OCI-LY7 (cell line): Measurements from ENCODE around the gene RIMBP2. TPM values are rescaled to one million over a fixed set of nuclear protein-coding genes. Genes with fewer than 3 reads are reported as not detected.

Source experiments
- BruUV-seq: library from RNA; stranded (reverse); fragments of 400-500 nt; replicated peaks from 2 replicates; lab custom pipeline; 2021; lab: Mats Ljungman, UMichigan
- CTCF ChIA-PET: fragments of 300-600 bp; sonication (Branson Sonifier 250); formaldehyde crosslinking; loops from one replicate; lab custom pipeline; 2022; ENCODE audit warnings: antibody characterized with exemption; ENCODE audit not compliant: unreplicated experiment; lab: Charles Lee
- POLR2A ChIA-PET: fragments of 300-600 bp; sonication (Branson Sonifier 250); formaldehyde crosslinking; loops from one replicate; lab custom pipeline; 2022; ENCODE audit warnings: antibody characterized with exemption; lab: Charles Lee
- DNase-seq: peaks from one replicate; pipeline ENCODE4 v3.0.0-alpha.2; 2015; ENCODE audit warnings: low spot score
- H2AFZ ChIP-seq: fragments of 200-600 bp; sonication (generic), shearing (Covaris generic); 2 replicates; pipeline ENCODE4 v1.6.1; 2014; ENCODE audit warnings: mild to moderate bottlenecking, antibody characterized with exemption, low read length, moderate library complexity
- H3K27ac ChIP-seq: fragments of 200-600 bp; sonication (generic); 2 replicates; pipeline ENCODE4 v1.5.1; 2014; ENCODE audit warnings: mixed run types, low read depth, mild to moderate bottlenecking, moderate library complexity, low read length, inconsistent platforms; ENCODE audit not compliant: poor library complexity, severe bottlenecking
- H3K36me3 ChIP-seq: fragments of 200-600 bp; sonication (generic); 2 replicates; pipeline ENCODE4 v1.6.1; 2014; ENCODE audit warnings: mild to moderate bottlenecking, antibody characterized with exemption, low read length, moderate library complexity, mixed read lengths; ENCODE audit not compliant: insufficient read depth
- H3K4me1 ChIP-seq: fragments of 200-600 bp; sonication (generic); 2 replicates; pipeline ENCODE4 v1.5.1; 2014; ENCODE audit warnings: mild to moderate bottlenecking, low read length; ENCODE audit not compliant: insufficient read depth, poor library complexity, severe bottlenecking
- H3K4me2 ChIP-seq: fragments of 200-600 bp; sonication (generic); 2 replicates; pipeline ENCODE4 v1.6.1; 2014; ENCODE audit warnings: mild to moderate bottlenecking, low read length
- H3K4me3 ChIP-seq: fragments of 200-600 bp; sonication (generic); 2 replicates; pipeline ENCODE4 v1.5.1; 2014; ENCODE audit warnings: mild to moderate bottlenecking, low read depth, low read length; ENCODE audit not compliant: poor library complexity, severe bottlenecking
- H3K79me2 ChIP-seq: fragments of 200-600 bp; sonication (generic); 2 replicates; pipeline ENCODE4 v1.6.1; 2016; ENCODE audit warnings: low read depth, mild to moderate bottlenecking, low read length, moderate library complexity, mixed read lengths; ENCODE audit not compliant: insufficient read depth
- H3K9me2 ChIP-seq: fragments of 200-600 bp; sonication (generic); 2 replicates; pipeline ENCODE4 v1.6.1; 2016; ENCODE audit warnings: mild to moderate bottlenecking, low read length, mixed read lengths; ENCODE audit not compliant: insufficient read depth
- H3K9me3 ChIP-seq: fragments of 200-600 bp; sonication (generic); 2 replicates; pipeline ENCODE4 v1.6.1; 2014; ENCODE audit warnings: mild to moderate bottlenecking, mixed run types, low read length, mixed read lengths
- H4K20me1 ChIP-seq: fragments of 200-600 bp; sonication (generic); 2 replicates; pipeline ENCODE4 v1.6.1; 2014; ENCODE audit warnings: mild to moderate bottlenecking, antibody characterized with exemption, low read length, moderate library complexity, mixed read lengths; ENCODE audit not compliant: insufficient read depth
- CTCF ChIP-seq: fragments of 200-600 bp; sonication (generic); conservative IDR thresholded peaks from 2 replicates; pipeline ENCODE4 v1.5.1; 2014; ENCODE audit warnings: mild to moderate bottlenecking, antibody characterized with exemption, low read length, moderate library complexity, mixed read lengths
- EZH2phosphoT487 ChIP-seq: fragments of 200-600 bp; sonication (generic); IDR thresholded peaks from 2 replicates; pipeline ENCODE4 v1.6.1; 2018; ENCODE audit warnings: low read depth, borderline replicate concordance, mild to moderate bottlenecking, mixed run types, antibody characterized with exemption, low read length, moderate library complexity, mixed read lengths
- intact Hi-C: fragments of 100-400 bp; cut with micrococcal nuclease; formaldehyde crosslinking; loops from one replicate; pipeline ENCODE4 v1.10.0; 2022; ENCODE audit not compliant: unreplicated experiment
- total RNA-seq, 2 experiments: library from RNA; depleted of rRNA in 1 of 2; stranded (reverse); fragments of >200 nt in 1 of 2; shearing (Covaris generic) in 1 of 2; gene quantifications; 2 replicates each; pipeline ENCODE4 v1.2.3, GENCODE V29; 2014 to 2022

The RIMBP2 gene
- total RNA-seq, 2 experiments from 2014 or later: not detected

DNA sequence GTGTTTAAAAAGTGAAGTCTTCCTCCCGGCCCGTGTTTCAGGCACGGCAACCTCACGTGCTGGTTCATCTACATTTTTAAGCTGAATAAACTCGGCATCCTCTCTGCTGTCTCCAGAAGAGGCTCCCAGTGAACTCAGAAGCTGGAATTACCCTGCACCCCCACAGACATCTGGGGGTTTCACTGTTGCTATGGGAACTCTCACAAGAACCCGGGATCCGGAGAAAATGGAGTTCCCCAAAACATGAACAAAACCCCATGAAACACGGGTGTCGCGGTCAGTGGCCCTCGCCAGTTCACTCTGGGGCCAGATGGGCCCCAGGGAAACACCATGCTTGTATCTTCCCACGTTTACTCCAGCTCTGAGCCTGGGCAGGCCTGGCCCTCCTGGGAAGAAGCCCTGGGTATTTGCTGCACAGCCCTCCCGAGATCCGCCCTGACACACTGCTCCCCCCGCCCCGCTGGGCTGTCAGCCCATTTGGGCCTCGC is 234.7 kb downstream of the RIMBP2 start:
- no peak overlapping the region for H3K27ac ChIP-seq
- ChIA-PET CTCF (no interaction called here), POLR2A (no interaction called here)
- H3K4me3 ChIP-seq: no peak overlapping the region
- H4K20me1 ChIP-seq: no peaks in the 10 kb centered on the region
- no peaks in the 10 kb centered on the region for H3K79me2 ChIP-seq
- H3K9me2 ChIP-seq: no peaks in the 10 kb centered on the region
- no peak overlapping the region for H2AFZ ChIP-seq
- H3K9me3 ChIP-seq: no peaks in the 10 kb centered on the region
- BruUV-seq: no TSS peak
- no peaks in the 10 kb centered on the region for H3K4me1 ChIP-seq
- H3K36me3 ChIP-seq: no peaks in the 10 kb centered on the region
- intact Hi-C loops: no loop called here
- no peak overlapping the region for H3K4me2 ChIP-seq
- DNase-seq: no peak
- TF ChIP-seq CTCF (no peak), EZH2phosphoT487 (no peak)

DNA sequence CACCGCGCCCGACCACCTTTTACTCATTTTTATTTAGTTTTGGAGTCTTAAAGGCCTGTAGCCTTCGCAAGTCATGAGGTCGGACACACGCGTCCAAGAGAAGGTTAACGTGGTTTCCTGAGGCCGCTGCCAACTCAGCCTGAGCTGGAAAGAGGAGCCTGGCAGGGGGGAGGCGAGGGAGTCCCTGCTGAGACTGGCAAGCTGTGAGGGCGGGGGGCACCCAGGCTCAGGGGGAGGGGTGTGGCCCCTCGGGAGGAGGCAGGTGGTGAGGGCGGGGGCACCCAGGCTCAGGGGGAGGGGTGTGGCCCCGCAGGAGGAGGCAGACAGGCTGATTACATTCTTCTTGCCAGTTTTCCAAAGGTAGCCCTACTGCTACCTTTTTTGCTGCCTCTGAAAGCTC is 235.2 kb downstream of the RIMBP2 start:
- TF ChIP-seq EZH2phosphoT487 (no peak), CTCF (no peak)
- no peak for DNase-seq

GRCh38 chr12:130480231-130480630 is 235.9 kb downstream of the RIMBP2 start:
- Histone ChIP-seq H3K9me2 (no peaks in the 10 kb centered on the region), H3K27ac (no peak overlapping the region), H3K4me2 (no peak overlapping the region), H3K79me2 (no peaks in the 10 kb centered on the region), H4K20me1 (no peaks in the 10 kb centered on the region), H3K4me1 (no peaks in the 10 kb centered on the region), H3K36me3 (no peaks in the 10 kb centered on the region), H3K9me3 (no peaks in the 10 kb centered on the region), H2AFZ (no peak overlapping the region), H3K4me3 (no peak overlapping the region)
- DNase-seq: no peak
- BruUV-seq: no TSS peak
- intact Hi-C loops: no loop called here
- POLR2A ChIA-PET: no interaction called here
- TF ChIP-seq CTCF (no peak), EZH2phosphoT487 (no peak)
- CTCF ChIA-PET: no interaction called here

More for the DNA sequence above, 235.2 kb downstream of the RIMBP2 start:
- Histone ChIP-seq H3K9me3 (no peaks in the 10 kb centered on the region), H3K9me2 (no peaks in the 10 kb centered on the region), H3K27ac (no peak overlapping the region), H4K20me1 (no peaks in the 10 kb centered on the region), H3K4me2 (no peak overlapping the region), H3K36me3 (no peaks in the 10 kb centered on the region), H3K79me2 (no peaks in the 10 kb centered on the region), H3K4me1 (no peaks in the 10 kb centered on the region), H2AFZ (no peak overlapping the region), H3K4me3 (no peak overlapping the region)
- intact Hi-C loops: no loop called here
- ChIA-PET CTCF (no interaction called here), POLR2A (no interaction called here)
- BruUV-seq: no TSS peak
